ENCODE results near the gene GPR18. TPM values are rescaled to one million over a fixed set of nuclear protein-coding genes. Genes with fewer than 3 reads are reported as not detected.

Gene GPR18
- polyA plus RNA-seq, 3 donors = 1.7 to 3.8 (median 2.2) TPM

DNA sequence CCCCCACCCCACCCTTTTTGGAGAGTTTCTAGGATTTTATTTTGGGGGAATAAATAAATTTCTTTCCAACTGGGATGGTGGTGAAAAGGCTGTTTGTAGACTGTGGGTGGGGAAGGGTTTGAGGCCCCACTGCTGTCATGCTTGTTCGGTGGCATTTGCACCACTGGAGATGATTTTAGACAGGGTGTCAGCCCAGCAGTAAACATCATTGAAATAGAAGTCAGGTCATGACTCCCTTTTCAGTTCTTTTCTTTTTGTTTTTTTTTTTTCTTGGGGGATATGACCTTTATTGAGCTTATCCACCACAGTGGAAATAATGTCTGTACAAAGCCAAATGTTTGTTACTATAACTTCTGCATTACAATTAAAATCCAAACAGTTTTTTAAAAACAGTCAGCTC is 43.4 kb downstream of the GPR18 start:
- peaks cover 0 to 2% (median 0%) of the 10 kb centered on the region in 3 donors for H3K27me3 Mint-ChIP-seq (ENCODE audit: low read depth in 3 of 3)

DNA sequence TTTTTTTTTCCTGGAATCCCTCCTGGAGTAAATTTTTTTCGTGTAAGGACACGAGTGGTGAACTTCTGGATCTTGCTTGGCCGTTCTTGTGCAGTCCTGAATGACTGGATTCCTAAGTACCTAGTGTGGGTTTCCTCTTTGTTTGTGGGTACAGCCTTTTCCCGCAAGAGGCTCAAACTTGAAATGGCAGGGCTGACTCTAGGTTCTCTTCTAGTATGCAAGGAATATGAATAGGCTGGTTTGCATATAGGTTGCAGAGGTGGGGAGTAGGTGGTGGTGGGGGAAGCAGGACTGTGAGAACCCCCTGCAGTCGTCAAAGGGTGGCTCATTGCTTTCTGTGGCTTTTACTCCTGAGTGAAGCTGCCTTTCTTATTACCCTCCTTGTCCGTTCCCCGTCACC is 43.9 kb downstream of the GPR18 start:
- Histone ChIP-seq H3K9ac (ENCODE audit: insufficient read depth, low read length, poor library complexity, severe bottlenecking) (no peak overlapping the region), H3K4me2 (replicated peaks; ENCODE audit: extremely low read depth, low read length, poor library complexity, severe bottlenecking) (no peak overlapping the region), H3K4me3 (replicated peaks in 1 of 3; ENCODE audit: low read depth in 2 of 3, low read length in 3 of 3) (no peak overlapping the region), H3K27ac (ENCODE audit: low read depth in 1 of 2, low read length in 2 of 2) (no peak overlapping the region), H3K36me3 (replicated peaks in 1 of 2; ENCODE audit: control insufficient read depth in 1 of 2, insufficient read depth in 2 of 2, low read length in 2 of 2) (peaks cover 6 to 36% of the 10 kb centered on the region in 2 donors), H3K79me2 (ENCODE audit: insufficient read depth, low read length) (peaks cover 100% of the 10 kb centered on the region), H3K9me3 (replicated peaks in 1 of 2; ENCODE audit: control insufficient read depth in 1 of 2, insufficient read depth in 1 of 2, low read length in 2 of 2) (no peaks in the 10 kb centered on the region), H3K27me3 (ENCODE audit: control insufficient read depth in 2 of 2, insufficient read depth in 2 of 2, low read length in 2 of 2) (no peaks in the 10 kb centered on the region), H4K20me1 (ENCODE audit: insufficient read depth, low read length) (peaks cover 98% of the 10 kb centered on the region), H2AFZ (ENCODE audit: insufficient read depth, low read depth, low read length, poor library complexity, severe bottlenecking) (no peak overlapping the region), H3K4me1 (ENCODE audit: control insufficient read depth in 1 of 2, insufficient read depth in 2 of 2, low read length in 2 of 2) (peaks cover 19 to 22% of the 10 kb centered on the region in 2 donors)
- no peak for DNase-seq
- peak overlapping the region in 2 of 7 donors; percentile 33 to 37 for H3K27ac Mint-ChIP-seq
- TF ChIP-seq, protein P1, sequence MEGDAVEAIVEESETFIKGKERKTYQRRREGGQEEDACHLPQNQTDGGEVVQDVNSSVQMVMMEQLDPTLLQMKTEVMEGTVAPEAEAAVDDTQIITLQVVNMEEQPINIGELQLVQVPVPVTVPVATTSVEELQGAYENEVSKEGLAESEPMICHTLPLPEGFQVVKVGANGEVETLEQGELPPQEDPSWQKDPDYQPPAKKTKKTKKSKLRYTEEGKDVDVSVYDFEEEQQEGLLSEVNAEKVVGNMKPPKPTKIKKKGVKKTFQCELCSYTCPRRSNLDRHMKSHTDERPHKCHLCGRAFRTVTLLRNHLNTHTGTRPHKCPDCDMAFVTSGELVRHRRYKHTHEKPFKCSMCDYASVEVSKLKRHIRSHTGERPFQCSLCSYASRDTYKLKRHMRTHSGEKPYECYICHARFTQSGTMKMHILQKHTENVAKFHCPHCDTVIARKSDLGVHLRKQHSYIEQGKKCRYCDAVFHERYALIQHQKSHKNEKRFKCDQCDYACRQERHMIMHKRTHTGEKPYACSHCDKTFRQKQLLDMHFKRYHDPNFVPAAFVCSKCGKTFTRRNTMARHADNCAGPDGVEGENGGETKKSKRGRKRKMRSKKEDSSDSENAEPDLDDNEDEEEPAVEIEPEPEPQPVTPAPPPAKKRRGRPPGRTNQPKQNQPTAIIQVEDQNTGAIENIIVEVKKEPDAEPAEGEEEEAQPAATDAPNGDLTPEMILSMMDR (IDR thresholded peaks at IDR 0.05) = no peak
- H3K4me1 Mint-ChIP-seq = peaks cover 55% of the 10 kb centered on the region
- H3K27me3 Mint-ChIP-seq (ENCODE audit: low read depth in 3 of 3) = peaks cover 0 to 2% (median 0%) of the 10 kb centered on the region in 3 donors
- H3K36me3 Mint-ChIP-seq = peaks cover 12 to 18% of the 10 kb centered on the region in 2 donors
- H3K4me3 Mint-ChIP-seq = no peak overlapping the region
- no peaks in the 10 kb centered on the region for H3K9me3 Mint-ChIP-seq
- WGBS (ENCODE audit: insufficient coverage) = 29% methylated on average over 1 of the region's 7 CpGs
- intact Hi-C loops (cut with micrococcal nuclease) = no loop called here

More for the DNA sequence above, 43.4 kb downstream of the GPR18 start:
- no peaks in the 10 kb centered on the region for H3K9me3 ChIP-seq (replicated peaks in 1 of 2; ENCODE audit: control insufficient read depth in 1 of 2, insufficient read depth in 1 of 2, low read length in 2 of 2)
- no peak overlapping the region for H3K4me2 ChIP-seq (replicated peaks; ENCODE audit: extremely low read depth, low read length, poor library complexity, severe bottlenecking)
- H3K4me1 ChIP-seq (ENCODE audit: control insufficient read depth in 1 of 2, insufficient read depth in 2 of 2, low read length in 2 of 2) = peaks cover 23 to 27% of the 10 kb centered on the region in 2 donors
- peak overlapping the region in 3 of 7 donors; percentile 31 to 37 (median 33) for H3K27ac Mint-ChIP-seq
- no peak for DNase-seq
- H3K4me3 ChIP-seq (replicated peaks in 1 of 3; ENCODE audit: low read depth in 2 of 3, low read length in 3 of 3) = no peak overlapping the region
- H3K4me1 Mint-ChIP-seq = peaks cover 57% of the 10 kb centered on the region
- peaks cover 100% of the 10 kb centered on the region for H3K79me2 ChIP-seq (ENCODE audit: insufficient read depth, low read length)
- no peak overlapping the region for H2AFZ ChIP-seq (ENCODE audit: insufficient read depth, low read depth, low read length, poor library complexity, severe bottlenecking)
- H4K20me1 ChIP-seq (ENCODE audit: insufficient read depth, low read length) = peaks cover 98% of the 10 kb centered on the region
- TF ChIP-seq, protein P1 (IDR thresholded peaks at IDR 0.05) = no peak
- H3K27me3 ChIP-seq (ENCODE audit: control insufficient read depth in 2 of 2, insufficient read depth in 2 of 2, low read length in 2 of 2) = no peaks in the 10 kb centered on the region
- H3K27ac ChIP-seq (ENCODE audit: low read depth in 1 of 2, low read length in 2 of 2) = no peak overlapping the region
- H3K9ac ChIP-seq (ENCODE audit: insufficient read depth, low read length, poor library complexity, severe bottlenecking) = no peak overlapping the region
- WGBS (ENCODE audit: insufficient coverage) = 89% methylated on average over 1 of the region's 1 CpG
- peaks cover 6 to 36% of the 10 kb centered on the region in 2 donors for H3K36me3 ChIP-seq (replicated peaks in 1 of 2; ENCODE audit: control insufficient read depth in 1 of 2, insufficient read depth in 2 of 2, low read length in 2 of 2)
- H3K9me3 Mint-ChIP-seq = no peaks in the 10 kb centered on the region
- intact Hi-C loops (cut with micrococcal nuclease) = no loop called here
- peaks cover 12 to 16% of the 10 kb centered on the region in 2 donors for H3K36me3 Mint-ChIP-seq
- H3K4me3 Mint-ChIP-seq = no peak overlapping the region

All from CD14-positive monocyte (primary cell).